Endothelial cell (in vitro differentiated cells): ENCODE measurements around the gene DENND1A. TPM values are rescaled to one million over a fixed set of nuclear protein-coding genes. Genes with fewer than 3 reads are reported as not detected.

Source experiments
- DNase-seq: peaks from one replicate; pipeline ENCODE4 v3.0.0; 2021; ENCODE audit warnings: low spot score
- H3K27ac Mint-ChIP-seq: one replicate; pipeline ENCODE4 v1.8.0; 2021; ENCODE audit warnings: mixed read lengths, inconsistent platforms; ENCODE audit not compliant: unreplicated experiment
- H3K27me3 Mint-ChIP-seq: one replicate; pipeline ENCODE4 v1.8.0; 2021; ENCODE audit warnings: mild to moderate bottlenecking, moderate library complexity, mixed read lengths, inconsistent platforms; ENCODE audit not compliant: unreplicated experiment
- H3K36me3 Mint-ChIP-seq: one replicate; pipeline ENCODE4 v1.8.0; 2021; ENCODE audit warnings: mild to moderate bottlenecking, low read depth, mixed read lengths, inconsistent platforms; ENCODE audit not compliant: unreplicated experiment
- H3K4me1 Mint-ChIP-seq: one replicate; pipeline ENCODE4 v1.8.0; 2021; ENCODE audit warnings: mild to moderate bottlenecking, mixed read lengths, inconsistent platforms; ENCODE audit not compliant: unreplicated experiment
- H3K4me3 Mint-ChIP-seq: one replicate; pipeline ENCODE4 v1.8.0; 2021; ENCODE audit warnings: mild to moderate bottlenecking, mixed read lengths, inconsistent platforms; ENCODE audit not compliant: unreplicated experiment
- H3K9me3 Mint-ChIP-seq: one replicate; pipeline ENCODE4 v1.8.0; 2021; ENCODE audit warnings: mixed read lengths, inconsistent platforms; ENCODE audit not compliant: unreplicated experiment
- CTCF ChIP-seq: fragments of 200-600 bp; sonication (generic); IDR thresholded peaks from one replicate; pipeline ENCODE4 v1.5.0; 2021; ENCODE audit warnings: antibody characterized with exemption; ENCODE audit not compliant: unreplicated experiment
- total RNA-seq: library from RNA; stranded (reverse); fragmentation: NEBNext Ultra II Directional; extraction: Animal tissue kit (Norgen Biotek cat#: 25700); gene quantifications from one replicate; pipeline ENCODE4 v1.2.1, GENCODE V29; 2021; ENCODE audit not compliant: unreplicated experiment

DENND1A gene
- total RNA-seq, 1 donor from 2014 or later, result 14.1 TPM

DNA sequence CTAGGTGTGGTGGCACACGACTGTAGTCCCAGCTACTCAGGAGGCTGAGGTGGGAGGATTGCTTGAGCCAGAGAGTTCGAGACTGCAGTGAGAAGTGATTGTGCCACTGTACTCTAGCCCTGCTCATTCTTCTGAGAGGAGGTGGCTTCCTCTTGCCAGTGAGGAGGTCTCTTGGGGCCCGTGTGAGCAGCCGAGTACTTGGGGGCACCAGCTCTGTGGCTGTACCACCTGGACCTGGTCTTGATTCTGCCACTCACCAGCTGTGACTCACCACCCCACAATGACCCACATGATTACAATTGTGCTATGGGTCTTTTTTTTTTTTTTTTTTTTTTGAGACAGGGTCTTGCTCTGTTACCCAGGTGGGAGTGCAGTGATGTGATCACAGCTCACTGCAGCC lies 592.0 kb downstream of the DENND1A start:
- no peak for TF ChIP-seq CTCF
- Mint-ChIP-seq H3K36me3 (peaks cover 4% of the 10 kb centered on the region), H3K4me1 (peaks cover 32% of the 10 kb centered on the region), H3K4me3 (no peak overlapping the region), H3K27me3 (peaks cover 9% of the 10 kb centered on the region), H3K27ac (no peak overlapping the region), H3K9me3 (no peaks in the 10 kb centered on the region)
- no peak for DNase-seq

DNA sequence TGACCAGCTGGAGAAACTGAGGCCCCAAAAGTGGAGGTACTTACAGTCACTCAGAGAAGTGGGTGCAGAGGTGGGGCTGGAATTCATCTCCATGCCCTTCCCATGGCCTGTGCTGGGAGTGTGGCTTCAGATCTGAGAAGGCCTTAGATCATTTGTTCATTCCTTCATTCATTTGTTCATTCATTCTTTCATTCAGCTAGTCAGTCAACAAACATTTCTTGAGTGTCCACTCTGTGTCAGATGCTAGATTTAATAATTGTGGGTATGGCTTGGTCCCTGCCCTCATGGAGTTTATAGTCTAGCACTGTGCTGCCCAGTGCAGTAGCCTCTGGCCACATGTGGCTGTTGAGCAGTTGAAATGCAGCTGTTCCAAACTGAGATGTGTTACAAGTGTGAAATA lies 593.0 kb downstream of the DENND1A start:
- Mint-ChIP-seq H3K4me1 (peaks cover 30% of the 10 kb centered on the region), H3K4me3 (no peak overlapping the region), H3K9me3 (no peaks in the 10 kb centered on the region), H3K27me3 (peaks cover 12% of the 10 kb centered on the region), H3K36me3 (peaks cover 4% of the 10 kb centered on the region), H3K27ac (no peak overlapping the region)
- no peak for DNase-seq
- TF ChIP-seq CTCF, result no peak

- no peak overlapping the region for H3K4me3 Mint-ChIP-seq
- TF ChIP-seq CTCF, result no peak
- peaks cover 34% of the 10 kb centered on the region for H3K4me1 Mint-ChIP-seq
- no peaks in the 10 kb centered on the region for H3K9me3 Mint-ChIP-seq
- DNase-seq, result no peak
- H3K27ac Mint-ChIP-seq, result no peak overlapping the region
- peaks cover 12% of the 10 kb centered on the region for H3K27me3 Mint-ChIP-seq
- peaks cover 4% of the 10 kb centered on the region for H3K36me3 Mint-ChIP-seq
These were observed 593.5 kb downstream of the DENND1A start for GRCh38 chr9:123336449-123336848.

DNA sequence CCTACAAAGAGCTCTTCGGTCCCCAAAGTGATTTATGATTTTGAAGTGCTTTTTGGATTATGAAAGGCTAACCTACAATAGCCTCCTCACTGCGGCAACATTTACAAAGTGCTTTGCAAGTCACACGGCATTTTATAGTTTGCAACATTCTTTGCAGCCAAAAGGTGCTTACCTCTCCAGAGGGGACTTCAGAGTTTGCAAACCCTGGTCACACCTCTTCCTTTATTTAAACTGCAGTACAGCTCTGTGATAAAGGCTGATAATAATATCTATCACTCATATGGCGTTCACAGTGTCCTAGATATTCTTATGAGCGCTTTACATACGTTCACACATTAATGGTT lies 594.0 kb downstream of the DENND1A start:
- no peak for DNase-seq
- no peak for TF ChIP-seq CTCF
- Mint-ChIP-seq H3K36me3 (peaks cover under 1% of the 10 kb centered on the region), H3K4me3 (no peak overlapping the region), H3K27ac (no peak overlapping the region), H3K27me3 (peaks cover 9% of the 10 kb centered on the region), H3K9me3 (no peaks in the 10 kb centered on the region), H3K4me1 (peaks cover 36% of the 10 kb centered on the region)

DNA sequence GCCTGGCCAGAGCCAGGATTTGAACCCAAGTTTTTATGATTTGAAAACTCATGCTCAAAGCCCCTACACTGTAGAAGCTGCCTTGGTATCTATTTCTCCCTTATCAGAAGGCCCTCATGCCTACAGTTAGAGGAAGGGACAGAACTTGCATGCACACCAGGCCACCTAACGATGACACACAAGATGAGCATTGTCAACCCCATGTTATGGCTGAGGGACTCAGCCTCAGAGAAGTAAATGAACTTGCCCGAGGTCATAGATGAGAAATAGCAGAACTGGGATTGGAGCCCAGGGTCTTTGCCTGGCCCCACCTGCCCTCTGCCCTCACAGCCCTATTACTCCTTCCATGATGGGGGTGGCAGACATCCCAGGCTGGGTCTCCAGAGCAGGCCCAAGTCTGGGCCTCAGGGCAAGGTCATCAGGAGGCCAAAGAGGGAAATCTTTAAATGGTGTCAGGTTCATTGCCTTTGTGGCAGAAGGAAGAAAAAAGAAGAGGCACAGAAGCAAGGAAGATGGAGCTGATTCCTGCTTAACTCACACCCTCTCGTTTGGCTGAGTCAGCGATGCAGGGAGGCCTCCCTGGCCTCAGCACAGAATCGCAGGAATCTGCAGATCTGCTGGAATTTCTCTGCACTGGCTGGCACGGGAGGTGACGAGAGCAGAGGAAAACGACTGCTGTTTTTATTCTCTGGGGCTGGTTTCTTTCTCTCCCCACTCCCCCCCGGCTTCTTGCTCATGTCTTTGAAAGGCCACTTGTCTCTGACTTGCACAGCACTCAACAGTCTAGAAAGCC lies 594.5 kb downstream of the DENND1A start:
- Mint-ChIP-seq H3K27me3 (peaks cover 5% of the 10 kb centered on the region), H3K4me1 (peaks cover 37% of the 10 kb centered on the region), H3K36me3 (no peaks in the 10 kb centered on the region), H3K4me3 (no peak overlapping the region), H3K27ac (no peak overlapping the region), H3K9me3 (no peaks in the 10 kb centered on the region)
- no peak for TF ChIP-seq CTCF
- DNase-seq, result no peak
